ENCODE data around the gene CLTC.

Gene CLTC

GRCh38 chr17:59668816-59669215 is 49.1 kb downstream of the CLTC start:
- no peak for TF ChIP-seq CTCF (conservative IDR thresholded peaks at IDR 0.05)
- H3K27ac ChIP-seq, result peak overlapping the region; percentile 57

- TF ChIP-seq CTCF (conservative IDR thresholded peaks at IDR 0.05), result no peak
- peak overlapping the region; percentile 57 for H3K27ac ChIP-seq
Measured at GRCh38 chr17:59669411-59669810, 49.7 kb downstream of the CLTC start.

- H3K27ac ChIP-seq, result peak overlapping the region; percentile 57
- TF ChIP-seq CTCF (conservative IDR thresholded peaks at IDR 0.05), result no peak
Measured at GRCh38 chr17:59669944-59670343, 50.2 kb downstream of the CLTC start.

- H3K27ac ChIP-seq, result no peak overlapping the region; the same call in 1 of the 2 replicates
- TF ChIP-seq CTCF (conservative IDR thresholded peaks at IDR 0.05), result no peak
Measured at GRCh38 chr17:59671386-59671785, 51.7 kb downstream of the CLTC start.

- TF ChIP-seq CTCF (conservative IDR thresholded peaks at IDR 0.05), result no peak
- H3K27ac ChIP-seq, result no peak overlapping the region
Measured at GRCh38 chr17:59675231-59675630, 55.5 kb downstream of the CLTC start.

DNA sequence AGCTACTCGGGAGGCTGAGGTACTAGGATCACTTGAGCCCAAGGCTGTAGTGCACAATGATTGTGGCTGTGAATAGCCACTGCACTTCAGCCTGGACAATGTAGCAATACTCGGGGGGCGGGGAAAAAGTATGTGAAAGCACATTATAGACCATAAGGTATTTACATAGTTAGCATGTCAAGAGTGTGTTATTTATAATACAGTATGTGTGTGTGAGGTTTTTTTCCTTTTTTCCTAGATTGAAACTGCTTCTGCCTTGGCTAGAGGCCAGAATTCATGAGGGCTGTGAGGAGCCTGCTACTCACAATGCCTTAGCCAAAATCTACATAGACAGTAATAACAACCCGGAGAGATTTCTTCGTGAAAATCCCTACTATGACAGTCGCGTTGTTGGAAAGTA is 57.0 kb downstream of the CLTC start:
- no peak for TF ChIP-seq CTCF (conservative IDR thresholded peaks at IDR 0.05)

GRCh38 chr17:59678918-59679317 is 59.2 kb downstream of the CLTC start:
- no peak overlapping the region for H3K27ac ChIP-seq
- TF ChIP-seq CTCF (conservative IDR thresholded peaks at IDR 0.05), result no peak

More for the DNA sequence above, 57.0 kb downstream of the CLTC start:
- no peak overlapping the region for H3K27ac ChIP-seq

DNA sequence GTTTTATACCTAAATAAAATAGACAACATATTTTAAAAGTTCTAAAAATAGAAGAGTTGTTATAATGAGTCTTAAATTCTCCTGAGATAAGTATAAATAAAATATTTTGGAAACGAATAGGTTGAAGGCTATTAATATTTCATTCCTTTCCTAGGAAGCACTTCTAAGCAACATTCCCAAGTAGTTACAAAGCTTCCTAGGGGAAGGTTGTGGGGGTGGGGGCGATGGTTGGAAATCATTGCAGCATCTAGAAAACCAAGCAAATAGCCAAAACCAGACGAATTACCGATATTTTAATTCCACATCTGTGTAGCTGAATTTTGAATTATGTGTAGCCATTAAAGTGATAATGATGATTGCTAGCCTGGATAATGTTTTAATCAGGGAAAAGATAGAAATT is 60.6 kb downstream of the CLTC start:
- no peak for TF ChIP-seq CTCF (conservative IDR thresholded peaks at IDR 0.05)
- no peak overlapping the region for H3K27ac ChIP-seq

Measured in VCaP (cell line).